Measurements from ENCODE around the gene SLC25A3. TPM values are rescaled to one million over a fixed set of nuclear protein-coding genes. Genes with fewer than 3 reads are reported as not detected.

SLC25A3 gene
- total and polyA plus RNA-seq, 2 experiments from 2014 or later = 804 to 1,140 TPM

GRCh38 chr12:98644433-98644711 is 50.9 kb downstream of the SLC25A3 start:
- Histone ChIP-seq H3K36me3 (peaks cover 9% of the 10 kb centered on the region), H3K27me3 (no peaks in the 10 kb centered on the region), H3K9me3 (ENCODE audit: low read depth) (no peaks in the 10 kb centered on the region), H3K27ac (peak overlapping the region; percentile 95), H3K4me1 (ENCODE audit: low read depth) (peaks cover 5% of the 10 kb centered on the region), H3K4me3 (peak overlapping the region; percentile 76)
- peak in 1 of 2 donors; percentile 70 for DNase-seq (ENCODE audit: low read depth in 1 of 2, low spot score in 1 of 2)
- TF ChIP-seq CTCF (IDR thresholded peaks at IDR 0.05; ENCODE audit: low read depth, low read length) = no peak

GRCh38 chr12:98644712-98645571 is 51.5 kb downstream of the SLC25A3 start, which contains the start of the genes APAF1 and IKBIP:
TSS of gene APAF1 (plus strand) at chr12:98645290. CDS start at chr12:98648360, 3,070 bp downstream.
TSS of gene IKBIP (minus strand) at chr12:98644788. CDS start at chr12:98644701, 87 bp downstream.
- peak; percentile 97 to 98 for DNase-seq (ENCODE audit: low read depth in 1 of 2, low spot score in 1 of 2)
- TF ChIP-seq CTCF (IDR thresholded peaks at IDR 0.05; ENCODE audit: low read depth, low read length) = no peak
- Histone ChIP-seq H3K36me3 (peaks cover 13% of the 10 kb centered on the region), H3K9me3 (ENCODE audit: low read depth) (no peaks in the 10 kb centered on the region), H3K4me3 (peak within 1 kb of the TSS; percentile 76), H3K27ac (peak within 1 kb of the TSS; percentile 95), H3K4me1 (ENCODE audit: low read depth) (peaks cover 5% of the 10 kb centered on the region), H3K27me3 (no peaks in the 10 kb centered on the region)

- DNase-seq (ENCODE audit: low read depth in 1 of 2, low spot score in 1 of 2) = peak in 1 of 2 donors; percentile 37
These were observed 52.1 kb downstream of the SLC25A3 start for GRCh38 chr12:98645572-98646067.

GRCh38 chr12:98646294-98647090 is 53.0 kb downstream of the SLC25A3 start:
- H3K9me3 ChIP-seq (ENCODE audit: low read depth) = no peaks in the 10 kb centered on the region
- peaks cover 5% of the 10 kb centered on the region for H3K4me1 ChIP-seq (ENCODE audit: low read depth)
- no peak for TF ChIP-seq CTCF (IDR thresholded peaks at IDR 0.05; ENCODE audit: low read depth, low read length)
- no peaks in the 10 kb centered on the region for H3K27me3 ChIP-seq
- DNase-seq (ENCODE audit: low read depth in 1 of 2, low spot score in 1 of 2) = peak; percentile 18 to 30
- H3K36me3 ChIP-seq = peaks cover 14% of the 10 kb centered on the region
- H3K27ac ChIP-seq = no peak overlapping the region
- peak overlapping the region; percentile 76 for H3K4me3 ChIP-seq

More at GRCh38 chr12:98645572-98646067, 52.1 kb downstream of the SLC25A3 start:
- H3K4me3 ChIP-seq = peak overlapping the region; percentile 76
- H3K27me3 ChIP-seq = no peaks in the 10 kb centered on the region
- H3K27ac ChIP-seq = peak overlapping the region; percentile 95
- no peak for TF ChIP-seq CTCF (IDR thresholded peaks at IDR 0.05; ENCODE audit: low read depth, low read length)
- H3K4me1 ChIP-seq (ENCODE audit: low read depth) = peaks cover 5% of the 10 kb centered on the region
- H3K9me3 ChIP-seq (ENCODE audit: low read depth) = no peaks in the 10 kb centered on the region
- peaks cover 14% of the 10 kb centered on the region for H3K36me3 ChIP-seq

GRCh38 chr12:98651328-98651727 is 57.8 kb downstream of the SLC25A3 start:
- Histone ChIP-seq H3K36me3 (peaks cover 17% of the 10 kb centered on the region), H3K4me1 (ENCODE audit: low read depth) (no peaks in the 10 kb centered on the region), H3K9me3 (ENCODE audit: low read depth) (no peaks in the 10 kb centered on the region), H3K4me3 (no peak overlapping the region), H3K27ac (no peak overlapping the region), H3K27me3 (no peaks in the 10 kb centered on the region)
- no peak for DNase-seq (ENCODE audit: low read depth in 1 of 2, low spot score in 1 of 2)
- no peak for TF ChIP-seq CTCF (IDR thresholded peaks at IDR 0.05; ENCODE audit: low read depth, low read length)
